ENCODE data around the gene SLC9C1. TPM values are rescaled to one million over a fixed set of nuclear protein-coding genes. Genes with fewer than 3 reads are reported as not detected.
"Not testable (repeated sequence)": the region's sequence is repeated elsewhere in the genome, so short reads cannot be mapped to it uniquely, and the experiment has no call there.

Gene SLC9C1
- total RNA-seq, 1 donor from 2014 or later = 1.0 TPM

DNA sequence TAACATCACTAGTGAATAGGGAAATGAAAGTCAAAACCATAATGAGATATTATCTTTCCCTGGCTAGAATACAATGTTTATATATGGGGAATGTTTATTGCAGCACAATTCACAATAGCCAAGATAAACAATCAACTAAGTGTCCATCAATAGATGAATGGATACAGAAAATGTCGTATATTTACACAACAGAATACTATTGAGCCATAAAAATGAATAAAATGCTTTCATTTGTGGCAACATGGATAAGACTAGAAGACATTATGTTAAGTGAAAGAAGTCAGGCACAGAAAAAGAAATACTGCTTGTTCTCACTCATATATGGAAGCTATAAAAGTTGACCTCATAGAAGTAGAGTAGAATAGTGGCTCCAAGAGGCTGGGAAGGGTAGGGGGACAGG is 65.2 kb downstream of the SLC9C1 start:
- Histone ChIP-seq H3K27me3 (ENCODE audit: control insufficient read depth in 3 of 3, insufficient read depth in 3 of 3, low read length in 3 of 3) (no peaks in the 10 kb centered on the region), H3K27ac (ENCODE audit: low read depth, low read length) (no peak overlapping the region), H3K36me3 (ENCODE audit: control insufficient read depth in 3 of 3, insufficient read depth in 3 of 3, low read length in 3 of 3) (no peaks in the 10 kb centered on the region), H3K4me1 (ENCODE audit: control insufficient read depth in 3 of 3, insufficient read depth in 3 of 3, low read length in 3 of 3) (no peaks in the 10 kb centered on the region), H3K4me3 (ENCODE audit: low read length in 3 of 3) (no peak overlapping the region), H3K9ac (ENCODE audit: low read depth in 1 of 3, low read length in 3 of 3) (no peak overlapping the region), H3K9me3 (ENCODE audit: control insufficient read depth in 3 of 3, low read length in 3 of 3) (peaks cover 0 to 5% (median 2%) of the 10 kb centered on the region in 3 donors)

DNA sequence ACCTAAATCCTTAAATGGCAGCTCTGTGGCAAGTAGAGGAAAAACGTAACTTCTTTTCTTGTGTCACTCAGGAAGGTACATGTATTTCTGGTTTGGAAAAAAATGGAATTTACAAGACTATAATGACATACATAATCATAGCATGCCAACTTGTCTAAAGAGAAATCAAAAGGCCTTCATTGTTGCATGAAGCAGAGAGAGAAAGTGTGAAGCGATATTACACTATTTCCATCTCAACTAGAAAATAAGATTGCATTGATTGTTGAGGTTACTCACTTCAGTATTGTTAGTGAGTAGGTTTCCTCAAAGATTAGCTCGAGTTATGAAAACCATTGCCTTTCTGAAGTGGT is 93.7 kb downstream of the SLC9C1 start:
- Histone ChIP-seq H3K4me3 (ENCODE audit: low read length in 3 of 3) (no peak overlapping the region), H3K4me1 (ENCODE audit: control insufficient read depth in 3 of 3, insufficient read depth in 3 of 3, low read length in 3 of 3) (no peaks in the 10 kb centered on the region), H3K9ac (ENCODE audit: low read depth in 1 of 3, low read length in 3 of 3) (no peak overlapping the region), H3K36me3 (ENCODE audit: control insufficient read depth in 3 of 3, insufficient read depth in 3 of 3, low read length in 3 of 3) (no peaks in the 10 kb centered on the region), H3K9me3 (ENCODE audit: control insufficient read depth in 3 of 3, low read length in 3 of 3) (no peaks in the 10 kb centered on the region), H3K27me3 (ENCODE audit: control insufficient read depth in 3 of 3, insufficient read depth in 3 of 3, low read length in 3 of 3) (no peaks in the 10 kb centered on the region), H3K27ac (ENCODE audit: low read depth, low read length) (no peak overlapping the region)

DNA sequence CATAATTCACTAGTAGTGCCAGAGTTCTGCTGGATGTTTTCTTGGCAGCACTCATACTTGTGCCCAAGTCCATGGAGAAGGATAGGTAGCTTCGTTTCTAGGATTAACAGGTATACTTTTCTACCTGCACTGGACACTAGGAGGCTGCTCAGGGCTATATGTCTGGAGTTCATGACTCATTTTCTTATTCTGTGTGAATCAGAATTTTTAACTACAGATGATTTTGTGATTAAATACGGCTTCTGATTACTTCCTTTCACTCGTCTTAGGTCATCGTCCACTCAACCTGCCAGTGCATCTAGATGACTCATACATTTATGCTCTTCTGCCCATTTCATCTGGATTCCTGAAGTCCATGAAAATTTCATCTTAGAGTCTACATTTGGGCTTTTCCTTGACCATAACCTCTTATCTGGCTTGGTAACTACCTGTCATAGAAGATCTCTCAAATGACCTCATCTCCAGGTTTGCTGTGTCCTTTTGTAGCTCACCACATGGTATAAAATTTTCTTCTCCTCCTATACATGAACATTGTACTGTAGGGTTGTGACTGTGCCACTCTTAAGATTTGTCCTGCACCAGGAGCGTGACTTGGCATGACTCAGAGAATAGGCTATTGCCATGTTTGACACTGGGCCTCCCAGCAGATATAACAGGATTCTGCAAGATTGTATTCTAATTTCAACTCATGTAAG is 94.2 kb downstream of the SLC9C1 start:
- H3K4me3 ChIP-seq (ENCODE audit: low read length in 3 of 3) = no peak overlapping the region
- no peak overlapping the region for H3K9ac ChIP-seq (ENCODE audit: low read depth in 1 of 3, low read length in 3 of 3)
- H3K36me3 ChIP-seq (ENCODE audit: control insufficient read depth in 3 of 3, insufficient read depth in 3 of 3, low read length in 3 of 3) = no peaks in the 10 kb centered on the region
- H3K9me3 ChIP-seq (ENCODE audit: control insufficient read depth in 3 of 3, low read length in 3 of 3) = no peaks in the 10 kb centered on the region
- no peaks in the 10 kb centered on the region for H3K4me1 ChIP-seq (ENCODE audit: control insufficient read depth in 3 of 3, insufficient read depth in 3 of 3, low read length in 3 of 3)
- H3K27ac ChIP-seq (ENCODE audit: low read depth, low read length) = no peak overlapping the region
- H3K27me3 ChIP-seq (ENCODE audit: control insufficient read depth in 3 of 3, insufficient read depth in 3 of 3, low read length in 3 of 3) = no peaks in the 10 kb centered on the region

DNA sequence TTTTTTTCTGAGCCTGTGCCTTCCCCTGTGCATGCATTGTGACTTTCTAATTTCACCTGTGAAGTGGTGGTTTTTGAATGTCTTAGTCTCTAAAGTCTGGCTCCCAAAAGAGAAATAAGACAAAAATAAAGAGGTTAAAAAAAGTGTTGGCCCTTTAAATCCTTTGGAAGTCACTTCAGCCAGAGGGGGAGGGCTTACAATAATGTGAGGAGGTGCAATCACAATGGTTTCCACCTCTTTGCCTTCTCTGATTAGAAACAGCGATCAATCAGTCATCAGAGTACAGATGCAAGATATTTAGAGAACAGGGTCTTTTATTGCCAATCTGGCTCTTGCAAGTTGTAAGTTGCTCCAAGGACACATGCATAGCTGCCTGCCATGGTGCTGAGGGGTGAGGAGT is 96.9 kb downstream of the SLC9C1 start:
- H3K9me3 ChIP-seq (ENCODE audit: control insufficient read depth in 3 of 3, low read length in 3 of 3) = peaks cover 2 to 9% (median 4%) of the 10 kb centered on the region in 3 donors
- no peaks in the 10 kb centered on the region for H3K4me1 ChIP-seq (ENCODE audit: control insufficient read depth in 3 of 3, insufficient read depth in 3 of 3, low read length in 3 of 3)
- H3K36me3 ChIP-seq (ENCODE audit: control insufficient read depth in 3 of 3, insufficient read depth in 3 of 3, low read length in 3 of 3) = no peaks in the 10 kb centered on the region
- no peak overlapping the region for H3K9ac ChIP-seq (ENCODE audit: low read depth in 1 of 3, low read length in 3 of 3)
- no peaks in the 10 kb centered on the region for H3K27me3 ChIP-seq (ENCODE audit: control insufficient read depth in 3 of 3, insufficient read depth in 3 of 3, low read length in 3 of 3)
- H3K27ac ChIP-seq (ENCODE audit: low read depth, low read length) = no peak overlapping the region
- H3K4me3 ChIP-seq (ENCODE audit: low read length in 3 of 3) = no peak overlapping the region

DNA sequence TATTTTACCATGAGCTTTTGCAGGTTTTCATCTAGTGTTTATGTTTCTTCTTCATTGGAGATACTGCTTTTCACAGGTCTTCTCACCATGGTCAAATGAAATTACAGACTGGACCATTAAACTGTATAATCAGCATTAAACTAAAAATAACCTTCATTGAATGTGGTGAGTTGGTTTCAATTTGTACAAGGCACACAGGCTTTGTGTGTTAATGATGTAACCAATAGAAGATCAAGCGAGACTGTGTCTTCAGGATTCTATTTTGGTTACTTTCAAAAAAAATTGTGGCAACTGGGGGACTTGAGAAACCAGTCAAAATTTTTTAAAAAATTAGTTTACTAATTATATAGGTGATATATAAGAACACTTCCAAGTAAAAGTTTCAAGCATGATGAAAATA is 106.7 kb downstream of the SLC9C1 start:
- H3K4me3 ChIP-seq (ENCODE audit: low read length in 3 of 3) = no peak overlapping the region
- H3K9ac ChIP-seq (ENCODE audit: low read depth in 1 of 3, low read length in 3 of 3) = no peak overlapping the region
- H3K27me3 ChIP-seq (ENCODE audit: control insufficient read depth in 3 of 3, insufficient read depth in 3 of 3, low read length in 3 of 3) = no peaks in the 10 kb centered on the region
- H3K36me3 ChIP-seq (ENCODE audit: control insufficient read depth in 3 of 3, insufficient read depth in 3 of 3, low read length in 3 of 3) = no peaks in the 10 kb centered on the region
- H3K27ac ChIP-seq (ENCODE audit: low read depth, low read length) = no peak overlapping the region
- no peaks in the 10 kb centered on the region for H3K9me3 ChIP-seq (ENCODE audit: control insufficient read depth in 3 of 3, low read length in 3 of 3)
- no peaks in the 10 kb centered on the region for H3K4me1 ChIP-seq (ENCODE audit: control insufficient read depth in 3 of 3, insufficient read depth in 3 of 3, low read length in 3 of 3)

DNA sequence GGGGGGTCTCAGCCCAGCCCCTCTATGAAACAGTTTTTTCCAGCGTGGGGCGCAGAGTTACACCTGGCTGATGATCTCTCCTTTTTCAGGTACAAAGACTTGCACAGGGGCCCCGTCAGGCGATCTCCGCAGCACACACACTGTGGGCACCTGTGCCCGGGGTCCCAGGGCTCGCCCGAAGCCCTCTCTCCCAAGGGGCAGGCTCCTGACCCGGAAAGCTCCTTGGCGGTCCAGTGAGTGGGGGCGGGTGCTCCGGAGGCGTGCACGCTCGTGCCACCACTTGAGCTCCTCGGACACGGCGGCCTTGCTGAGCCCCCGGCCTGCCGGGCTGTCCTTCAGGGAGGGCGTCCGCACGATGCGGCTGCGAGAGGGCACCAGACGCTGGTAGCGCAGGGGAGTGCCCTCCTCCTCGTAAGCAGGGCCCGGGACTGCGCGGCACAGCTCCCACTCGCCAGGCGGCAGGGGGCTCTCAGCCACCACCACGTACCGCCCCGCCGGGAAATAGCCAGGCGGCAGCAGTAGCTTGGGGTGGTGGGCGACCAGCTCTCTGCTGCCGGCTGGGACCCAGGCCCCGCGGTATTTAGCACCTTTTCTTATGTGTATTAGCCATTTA is 108.5 kb downstream of the SLC9C1 start:
- H3K27ac ChIP-seq (ENCODE audit: low read depth, low read length); H3K4me3 ChIP-seq (ENCODE audit: low read length in 3 of 3); H3K9me3 ChIP-seq (ENCODE audit: control insufficient read depth in 3 of 3, low read length in 3 of 3); H3K36me3 ChIP-seq (ENCODE audit: control insufficient read depth in 3 of 3, insufficient read depth in 3 of 3, low read length in 3 of 3); H3K4me1 ChIP-seq (ENCODE audit: control insufficient read depth in 3 of 3, insufficient read depth in 3 of 3, low read length in 3 of 3); H3K9ac ChIP-seq (ENCODE audit: low read depth in 1 of 3, low read length in 3 of 3); H3K27me3 ChIP-seq (ENCODE audit: control insufficient read depth in 3 of 3, insufficient read depth in 3 of 3, low read length in 3 of 3): not testable (repeated sequence)

DNA sequence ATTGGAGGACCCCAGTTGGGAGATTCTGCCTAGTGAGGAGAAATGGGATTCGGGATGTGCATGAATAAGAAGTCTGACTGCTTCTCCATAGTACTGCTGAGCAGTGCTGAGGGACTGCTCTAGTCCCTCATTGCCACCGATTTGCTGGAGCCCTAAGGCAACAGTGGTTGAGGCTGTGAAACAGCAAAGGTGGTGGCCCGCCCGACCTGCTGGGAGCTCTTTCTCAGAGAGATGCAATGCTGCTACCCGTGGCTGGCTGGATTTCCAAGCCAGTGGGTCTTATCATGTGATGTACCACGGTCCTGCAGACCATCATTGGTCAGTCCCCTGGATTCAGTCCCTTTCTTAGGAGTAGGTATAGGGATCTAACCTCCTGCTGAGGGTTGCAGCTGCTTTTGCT is 118.4 kb downstream of the SLC9C1 start:
- no peaks in the 10 kb centered on the region for H3K9me3 ChIP-seq (ENCODE audit: control insufficient read depth in 3 of 3, low read length in 3 of 3)
- no peaks in the 10 kb centered on the region for H3K27me3 ChIP-seq (ENCODE audit: control insufficient read depth in 3 of 3, insufficient read depth in 3 of 3, low read length in 3 of 3)
- H3K4me1 ChIP-seq (ENCODE audit: control insufficient read depth in 3 of 3, insufficient read depth in 3 of 3, low read length in 3 of 3) = no peaks in the 10 kb centered on the region
- H3K36me3 ChIP-seq (ENCODE audit: control insufficient read depth in 3 of 3, insufficient read depth in 3 of 3, low read length in 3 of 3) = no peaks in the 10 kb centered on the region
- H3K27ac ChIP-seq (ENCODE audit: low read depth, low read length) = no peak overlapping the region
- no peak overlapping the region for H3K4me3 ChIP-seq (ENCODE audit: low read length in 3 of 3)
- H3K9ac ChIP-seq (ENCODE audit: low read depth in 1 of 3, low read length in 3 of 3) = no peak overlapping the region

DNA sequence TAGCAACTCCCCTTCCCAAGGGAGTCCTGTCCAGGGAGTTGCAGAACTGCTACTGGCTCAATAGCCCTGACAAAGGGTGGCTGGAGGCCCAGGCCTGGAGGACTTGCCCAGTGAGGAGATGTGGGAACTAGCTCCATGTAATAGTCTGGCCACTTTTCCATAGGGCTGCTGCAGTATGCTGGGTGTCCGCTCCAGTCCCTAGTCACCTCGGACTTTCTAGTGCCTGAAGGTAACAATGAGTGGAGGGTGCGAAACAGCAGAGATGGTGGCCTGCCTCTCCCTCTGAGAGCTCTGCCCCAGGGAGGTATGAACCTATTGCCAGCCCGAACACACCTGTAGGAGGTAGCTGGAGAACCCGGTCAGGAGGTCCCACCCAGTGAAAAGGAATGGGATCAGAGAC is 119.0 kb downstream of the SLC9C1 start:
- no peaks in the 10 kb centered on the region for H3K36me3 ChIP-seq (ENCODE audit: control insufficient read depth in 3 of 3, insufficient read depth in 3 of 3, low read length in 3 of 3)
- no peak overlapping the region for H3K9ac ChIP-seq (ENCODE audit: low read depth in 1 of 3, low read length in 3 of 3)
- no peak overlapping the region for H3K27ac ChIP-seq (ENCODE audit: low read depth, low read length)
- H3K4me1 ChIP-seq (ENCODE audit: control insufficient read depth in 3 of 3, insufficient read depth in 3 of 3, low read length in 3 of 3) = no peaks in the 10 kb centered on the region
- H3K27me3 ChIP-seq (ENCODE audit: control insufficient read depth in 3 of 3, insufficient read depth in 3 of 3, low read length in 3 of 3) = no peaks in the 10 kb centered on the region
- no peaks in the 10 kb centered on the region for H3K9me3 ChIP-seq (ENCODE audit: control insufficient read depth in 3 of 3, low read length in 3 of 3)
- H3K4me3 ChIP-seq (ENCODE audit: low read length in 3 of 3) = no peak overlapping the region

DNA sequence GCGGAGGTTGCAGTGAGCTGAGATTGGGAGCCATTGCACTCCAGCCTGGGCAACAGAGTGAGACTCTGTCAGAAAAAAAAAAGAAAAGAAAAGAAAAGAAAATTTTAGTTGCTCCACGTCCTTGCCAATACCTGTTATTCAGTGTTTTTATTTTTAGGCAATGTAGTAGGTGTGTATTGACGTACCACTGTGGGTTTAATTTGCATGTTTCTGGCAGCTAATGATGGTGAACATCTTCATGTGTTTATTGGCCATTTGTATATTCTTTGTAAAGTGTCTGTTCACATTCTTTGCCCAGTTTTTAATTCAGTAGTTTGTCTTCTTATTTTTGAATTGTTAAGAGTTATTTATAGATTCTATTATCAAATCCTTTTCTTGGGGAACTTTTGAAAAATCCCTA is 122.9 kb downstream of the SLC9C1 start:
- Histone ChIP-seq H3K27me3 (ENCODE audit: control insufficient read depth in 3 of 3, insufficient read depth in 3 of 3, low read length in 3 of 3) (no peaks in the 10 kb centered on the region), H3K4me1 (ENCODE audit: control insufficient read depth in 3 of 3, insufficient read depth in 3 of 3, low read length in 3 of 3) (no peaks in the 10 kb centered on the region), H3K4me3 (ENCODE audit: low read length in 3 of 3) (no peak overlapping the region), H3K9me3 (ENCODE audit: control insufficient read depth in 3 of 3, low read length in 3 of 3) (no peaks in the 10 kb centered on the region), H3K27ac (ENCODE audit: low read depth, low read length) (no peak overlapping the region), H3K36me3 (ENCODE audit: control insufficient read depth in 3 of 3, insufficient read depth in 3 of 3, low read length in 3 of 3) (no peaks in the 10 kb centered on the region), H3K9ac (ENCODE audit: low read depth in 1 of 3, low read length in 3 of 3) (no peak overlapping the region)

DNA sequence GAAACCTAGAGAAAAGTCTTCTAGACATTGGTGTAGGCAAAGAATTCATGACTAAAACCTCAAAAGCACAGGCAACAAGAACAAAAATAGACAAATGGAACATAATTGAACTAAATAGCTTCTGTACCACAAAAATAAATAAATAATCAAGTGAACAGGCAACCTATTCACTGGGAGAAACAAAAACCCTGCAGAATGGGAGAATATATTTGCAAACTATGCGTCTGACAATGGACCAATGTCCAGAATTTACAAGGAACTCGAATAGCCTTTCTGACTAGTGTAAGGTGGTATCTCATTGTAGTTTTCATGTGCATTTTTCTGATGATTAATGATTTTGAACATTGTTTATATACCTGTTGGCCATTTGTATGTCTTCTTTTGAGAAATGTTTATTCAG is 124.0 kb downstream of the SLC9C1 start:
- no peaks in the 10 kb centered on the region for H3K27me3 ChIP-seq (ENCODE audit: control insufficient read depth in 3 of 3, insufficient read depth in 3 of 3, low read length in 3 of 3)
- no peaks in the 10 kb centered on the region for H3K9me3 ChIP-seq (ENCODE audit: control insufficient read depth in 3 of 3, low read length in 3 of 3)
- no peak overlapping the region for H3K27ac ChIP-seq (ENCODE audit: low read depth, low read length)
- H3K36me3 ChIP-seq (ENCODE audit: control insufficient read depth in 3 of 3, insufficient read depth in 3 of 3, low read length in 3 of 3) = no peaks in the 10 kb centered on the region
- no peaks in the 10 kb centered on the region for H3K4me1 ChIP-seq (ENCODE audit: control insufficient read depth in 3 of 3, insufficient read depth in 3 of 3, low read length in 3 of 3)
- no peak overlapping the region for H3K9ac ChIP-seq (ENCODE audit: low read depth in 1 of 3, low read length in 3 of 3)
- H3K4me3 ChIP-seq (ENCODE audit: low read length in 3 of 3) = no peak overlapping the region

Measured in skeletal muscle tissue (tissue), 4 donors.